ENCODE results near the gene RNF112. TPM values are rescaled to one million over a fixed set of nuclear protein-coding genes. Genes with fewer than 3 reads are reported as not detected.
"Not testable (repeated sequence)": the region's sequence is repeated elsewhere in the genome, so short reads cannot be mapped to it uniquely, and the experiment has no call there.

The RNF112 gene
- total RNA-seq, 1 donor from 2014 or later = 0.36 TPM

- peaks cover 18% of the 10 kb centered on the region for H3K27me3 ChIP-seq (ENCODE audit: insufficient read depth, low read length)
These were observed 48.1 kb downstream of the RNF112 start for GRCh38 chr17:19459018-19459655.

GRCh38 chr17:19460700-19461099 is 49.7 kb downstream of the RNF112 start:
- H3K27me3 Mint-ChIP-seq (ENCODE audit: low read depth, unreplicated experiment) = peaks cover 34% of the 10 kb centered on the region
- Histone ChIP-seq H3K9ac (ENCODE audit: low read length) (no peak overlapping the region), H4K20me1 (ENCODE audit: insufficient read depth, low read length) (no peaks in the 10 kb centered on the region), H3K4me3 (ENCODE audit: insufficient read depth, low read depth, low read length) (no peak overlapping the region), H3K36me3 (ENCODE audit: insufficient read depth, low read length) (no peaks in the 10 kb centered on the region), H3K79me2 (ENCODE audit: insufficient read depth, low read length) (no peaks in the 10 kb centered on the region), H3K27ac (ENCODE audit: low read depth, low read length) (no peak overlapping the region), H3K4me2 (ENCODE audit: low read length) (no peak overlapping the region), H3K4me1 (ENCODE audit: insufficient read depth, low read length) (no peaks in the 10 kb centered on the region), H2AFZ (ENCODE audit: low read depth, low read length) (no peak overlapping the region), H3K27me3 (ENCODE audit: insufficient read depth, low read length) (peaks cover 16% of the 10 kb centered on the region), H3K9me3 (ENCODE audit: insufficient read depth, low read depth, low read length) (no peaks in the 10 kb centered on the region)
- FAIRE-seq = no peak
- H3K4me1 Mint-ChIP-seq (ENCODE audit: low read depth, unreplicated experiment) = peaks cover 2% of the 10 kb centered on the region
- H3K36me3 Mint-ChIP-seq (ENCODE audit: low read depth, unreplicated experiment) = no peaks in the 10 kb centered on the region
- H3K9me3 Mint-ChIP-seq (ENCODE audit: unreplicated experiment) = peaks cover 4% of the 10 kb centered on the region
- H3K4me3 Mint-ChIP-seq (ENCODE audit: unreplicated experiment) = no peak overlapping the region
- no peak overlapping the region for H3K27ac Mint-ChIP-seq (ENCODE audit: unreplicated experiment)
- no peak for TF ChIP-seq CTCF (IDR thresholded peaks at IDR 0.05; ENCODE audit: insufficient read depth, low read depth, low read length)
- no peak for TF ChIP-seq EZH2 (IDR thresholded peaks at IDR 0.05; ENCODE audit: insufficient read depth, low read length)
- DNase-seq (ENCODE audit: low read depth) = no peak

More at GRCh38 chr17:19459018-19459655, 48.1 kb downstream of the RNF112 start:
- H3K27ac ChIP-seq (ENCODE audit: low read depth, low read length); H3K9me3 ChIP-seq (ENCODE audit: insufficient read depth, low read depth, low read length); H3K4me1 ChIP-seq (ENCODE audit: insufficient read depth, low read length); H3K4me3 ChIP-seq (ENCODE audit: insufficient read depth, low read depth, low read length); H3K36me3 ChIP-seq (ENCODE audit: insufficient read depth, low read length); H3K4me2 ChIP-seq (ENCODE audit: low read length); H2AFZ ChIP-seq (ENCODE audit: low read depth, low read length); H3K9me3 Mint-ChIP-seq (ENCODE audit: unreplicated experiment); DNase-seq (ENCODE audit: low read depth); H3K79me2 ChIP-seq (ENCODE audit: insufficient read depth, low read length); H3K36me3 Mint-ChIP-seq (ENCODE audit: low read depth, unreplicated experiment); FAIRE-seq; H4K20me1 ChIP-seq (ENCODE audit: insufficient read depth, low read length); H3K4me3 Mint-ChIP-seq (ENCODE audit: unreplicated experiment); H3K27ac Mint-ChIP-seq (ENCODE audit: unreplicated experiment); H3K4me1 Mint-ChIP-seq (ENCODE audit: low read depth, unreplicated experiment); H3K9ac ChIP-seq (ENCODE audit: low read length): not testable (repeated sequence)
- H3K27me3 Mint-ChIP-seq (ENCODE audit: low read depth, unreplicated experiment) = peaks cover 39% of the 10 kb centered on the region

GRCh38 chr17:19461116-19461515 is 50.1 kb downstream of the RNF112 start:
- H4K20me1 ChIP-seq (ENCODE audit: insufficient read depth, low read length) = no peaks in the 10 kb centered on the region
- no peaks in the 10 kb centered on the region for H3K36me3 Mint-ChIP-seq (ENCODE audit: low read depth, unreplicated experiment)
- H3K9ac ChIP-seq (ENCODE audit: low read length) = no peak overlapping the region
- DNase-seq (ENCODE audit: low read depth) (no peak), FAIRE-seq (no peak)
- peaks cover 18% of the 10 kb centered on the region for H3K27me3 ChIP-seq (ENCODE audit: insufficient read depth, low read length)
- H3K4me1 ChIP-seq (ENCODE audit: insufficient read depth, low read length) = no peaks in the 10 kb centered on the region
- no peaks in the 10 kb centered on the region for H3K9me3 Mint-ChIP-seq (ENCODE audit: unreplicated experiment)
- H3K36me3 ChIP-seq (ENCODE audit: insufficient read depth, low read length) = no peaks in the 10 kb centered on the region
- H3K4me3 ChIP-seq (ENCODE audit: insufficient read depth, low read depth, low read length) = no peak overlapping the region
- no peak overlapping the region for H3K27ac ChIP-seq (ENCODE audit: low read depth, low read length)
- H3K9me3 ChIP-seq (ENCODE audit: insufficient read depth, low read depth, low read length) = no peaks in the 10 kb centered on the region
- H3K4me3 Mint-ChIP-seq (ENCODE audit: unreplicated experiment) = no peak overlapping the region
- peaks cover 29% of the 10 kb centered on the region for H3K27me3 Mint-ChIP-seq (ENCODE audit: low read depth, unreplicated experiment)
- H3K4me1 Mint-ChIP-seq (ENCODE audit: low read depth, unreplicated experiment) = peaks cover 2% of the 10 kb centered on the region
- no peak overlapping the region for H3K27ac Mint-ChIP-seq (ENCODE audit: unreplicated experiment)
- no peak overlapping the region for H2AFZ ChIP-seq (ENCODE audit: low read depth, low read length)
- no peaks in the 10 kb centered on the region for H3K79me2 ChIP-seq (ENCODE audit: insufficient read depth, low read length)
- TF ChIP-seq CTCF (IDR thresholded peaks at IDR 0.05; ENCODE audit: insufficient read depth, low read depth, low read length) (no peak), EZH2 (IDR thresholded peaks at IDR 0.05; ENCODE audit: insufficient read depth, low read length) (no peak)
- H3K4me2 ChIP-seq (ENCODE audit: low read length) = no peak overlapping the region

Measured in astrocyte (in vitro differentiated cells and primary cell).